Stimulated activated CD8-positive, alpha-beta memory T cell treated with anti-CD3 and anti-CD28 coated beads, Interleukin-7, amount 100 ng/mL, for 48 hours (primary cell): ENCODE data around the gene NUDT1.
A peak's percentile ranks its signal among the peaks of the same experiment; 100 is the strongest.

Source experiments
- DNase-seq, 2 donors: peaks; one replicate each; pipeline ENCODE4 v3.0.0-alpha.2; 2020; ENCODE audit warnings: low read depth in 1 of 2; ENCODE audit errors: extremely low read depth in 1 of 2

NUDT1 gene

DNA sequence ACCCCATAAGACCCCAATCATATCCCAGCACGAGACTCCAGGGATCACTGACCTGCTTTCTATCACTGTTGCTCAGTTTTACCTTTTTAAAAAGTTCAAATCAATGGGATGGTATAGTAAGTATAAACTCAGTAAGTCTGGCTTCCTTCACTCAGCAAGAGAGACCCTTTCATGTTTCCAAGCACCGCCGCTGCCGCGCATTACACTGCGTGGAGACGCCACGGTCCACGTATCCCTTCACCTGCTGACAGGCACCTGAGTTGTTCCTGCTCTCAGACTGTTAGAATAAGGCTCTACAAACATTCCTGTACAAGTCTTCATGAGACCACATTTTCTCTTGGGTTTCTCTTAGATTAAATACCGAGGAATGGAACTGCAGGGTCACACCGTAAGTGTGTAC lies 37.6 kb upstream of the NUDT1 start:
- no peak for DNase-seq

DNA sequence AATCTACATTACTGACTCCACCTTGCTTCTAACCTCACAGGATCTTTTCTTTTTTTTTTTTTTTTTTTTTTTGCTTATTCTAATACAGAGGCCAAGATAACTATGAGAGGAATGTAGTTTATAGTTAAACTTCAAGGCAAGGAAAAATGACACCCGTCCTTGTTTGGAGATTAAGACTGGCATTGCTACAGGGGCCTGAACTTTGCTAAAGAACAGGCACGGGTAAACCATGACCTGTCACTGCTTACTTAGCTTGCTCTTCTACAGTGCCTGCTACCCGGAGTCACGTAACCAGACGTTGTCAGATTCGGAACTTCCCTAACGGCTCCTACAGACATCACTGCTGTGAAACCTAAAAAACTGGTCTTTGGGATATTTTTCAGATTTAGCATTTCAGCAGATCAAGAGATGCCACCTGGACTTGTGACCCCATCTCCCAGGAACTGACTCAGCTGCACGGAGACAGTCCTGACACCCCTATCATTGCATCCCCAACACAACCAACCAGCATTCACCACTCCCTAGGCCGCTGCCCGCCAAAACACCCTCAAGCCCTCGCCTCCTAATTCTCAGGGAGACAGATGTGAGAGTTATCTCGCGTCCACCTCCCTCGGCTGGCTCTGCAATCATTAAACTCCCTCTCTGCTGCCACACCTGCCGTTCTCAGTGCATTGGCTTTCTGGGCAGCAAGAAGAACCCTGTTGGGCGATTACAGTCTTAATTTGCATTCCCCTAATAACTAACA lies 36.8 kb upstream of the NUDT1 start:
- DNase-seq = no peak

DNA sequence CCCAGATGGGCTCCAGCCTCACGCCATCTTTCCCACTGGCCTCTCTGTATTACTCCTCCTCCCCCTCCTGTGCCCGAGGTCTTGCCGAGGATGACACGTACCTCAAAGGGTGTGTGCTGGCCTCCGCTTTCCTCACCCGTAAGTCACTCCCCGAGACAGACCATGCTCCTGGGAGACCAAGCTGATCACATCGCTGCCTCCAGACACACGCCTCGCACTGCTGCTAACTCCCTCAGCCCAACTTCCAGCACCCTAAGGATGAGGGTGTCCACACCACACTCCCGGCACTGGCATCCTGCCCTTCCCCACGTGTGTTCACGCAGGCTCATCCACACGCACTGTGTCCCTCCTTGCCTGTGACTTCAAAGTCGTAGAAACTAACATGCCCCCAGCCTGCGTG lies 33.3 kb upstream of the NUDT1 start:
- DNase-seq = no peak

DNA sequence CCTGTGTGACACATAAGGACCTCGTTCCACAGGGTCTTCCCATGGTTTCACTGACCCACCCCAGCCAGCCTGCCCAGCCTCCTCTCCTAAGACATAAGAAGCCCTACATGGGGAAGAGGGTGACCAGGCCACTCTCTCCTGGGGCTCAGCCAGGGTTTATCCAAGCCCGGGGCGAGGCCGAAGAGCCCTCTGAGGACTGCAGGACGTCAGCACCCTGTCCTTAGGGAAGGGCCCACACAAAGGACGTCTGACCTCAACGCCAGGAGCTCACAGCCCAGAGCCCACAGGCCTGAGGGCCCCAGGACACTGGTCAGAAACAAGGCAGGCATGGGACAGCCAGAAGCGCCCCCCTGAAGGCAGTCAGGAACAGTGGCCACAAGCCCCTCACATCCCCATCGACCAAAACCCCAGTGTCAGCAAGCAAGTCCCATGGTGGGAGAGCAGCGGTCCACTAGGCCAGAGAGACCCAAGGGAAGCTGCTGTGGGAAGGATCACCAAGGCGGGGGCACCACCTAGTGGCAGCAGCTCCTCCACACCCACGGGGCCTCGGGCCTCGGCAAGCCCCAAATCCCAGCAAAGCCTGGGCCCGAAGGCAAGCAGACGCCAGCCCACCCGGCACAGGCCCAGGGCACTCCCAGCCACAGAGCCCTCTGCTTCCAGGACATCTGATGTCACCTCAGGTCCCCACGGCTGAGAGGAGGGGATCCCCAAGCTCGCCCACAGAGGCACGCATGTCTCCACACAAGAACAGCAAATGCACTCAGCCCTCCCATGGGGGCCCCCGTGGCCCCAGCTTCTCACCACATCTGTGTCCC lies 32.7 kb upstream of the NUDT1 start:
- DNase-seq = peak; percentile 15 to 17

DNA sequence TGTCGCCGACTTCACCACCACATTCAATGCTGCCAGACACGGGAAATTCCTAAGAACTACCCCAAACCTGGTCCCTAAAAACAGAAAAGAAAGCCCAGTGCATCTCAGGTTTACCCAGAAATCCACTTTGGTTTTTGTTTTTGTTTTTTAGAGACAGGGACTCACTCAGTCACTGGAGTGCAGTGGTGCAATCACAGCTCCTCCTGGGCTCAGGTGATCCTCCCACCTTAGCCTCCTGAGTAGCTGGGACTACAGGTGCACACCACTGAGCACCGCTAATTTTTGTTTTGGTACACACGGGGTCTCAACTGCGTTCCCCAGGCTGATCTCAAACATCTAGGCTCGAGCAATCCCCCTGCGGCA lies 32.1 kb upstream of the NUDT1 start:
- DNase-seq = no peak

DNA sequence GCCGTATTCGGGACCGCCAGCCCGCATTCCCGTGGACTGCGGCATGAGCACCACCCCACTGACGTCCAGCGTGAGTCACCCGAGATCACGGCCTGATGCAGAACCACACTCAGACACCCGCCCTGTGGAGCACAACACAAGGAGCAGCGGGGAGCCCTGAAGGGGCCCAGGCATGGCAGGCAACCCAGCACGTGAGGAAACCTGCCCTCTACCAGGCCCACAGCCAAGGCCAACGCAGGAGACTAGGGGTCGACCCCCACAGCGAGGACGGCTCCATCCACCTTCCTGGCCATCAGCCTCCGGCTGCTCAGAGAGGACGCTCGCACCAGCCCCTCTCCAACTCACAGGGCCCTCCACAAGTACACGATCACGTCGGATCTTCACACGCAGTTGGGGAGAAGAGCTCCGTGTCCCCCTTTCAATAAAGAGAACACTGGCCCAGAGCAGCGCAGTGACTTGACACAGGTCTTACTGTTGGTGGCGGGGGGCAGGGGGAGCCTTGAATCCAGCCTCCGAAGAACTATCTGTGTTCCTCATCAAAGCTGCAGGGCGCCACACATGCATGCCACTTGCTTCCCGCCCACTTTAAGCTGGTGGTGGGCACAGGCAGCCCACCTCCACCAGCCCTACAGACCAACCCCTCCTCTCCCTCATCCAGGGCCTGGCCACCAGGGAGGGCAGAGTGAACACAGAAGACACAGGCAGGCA lies 31.3 kb upstream of the NUDT1 start:
- DNase-seq = no peak

DNA sequence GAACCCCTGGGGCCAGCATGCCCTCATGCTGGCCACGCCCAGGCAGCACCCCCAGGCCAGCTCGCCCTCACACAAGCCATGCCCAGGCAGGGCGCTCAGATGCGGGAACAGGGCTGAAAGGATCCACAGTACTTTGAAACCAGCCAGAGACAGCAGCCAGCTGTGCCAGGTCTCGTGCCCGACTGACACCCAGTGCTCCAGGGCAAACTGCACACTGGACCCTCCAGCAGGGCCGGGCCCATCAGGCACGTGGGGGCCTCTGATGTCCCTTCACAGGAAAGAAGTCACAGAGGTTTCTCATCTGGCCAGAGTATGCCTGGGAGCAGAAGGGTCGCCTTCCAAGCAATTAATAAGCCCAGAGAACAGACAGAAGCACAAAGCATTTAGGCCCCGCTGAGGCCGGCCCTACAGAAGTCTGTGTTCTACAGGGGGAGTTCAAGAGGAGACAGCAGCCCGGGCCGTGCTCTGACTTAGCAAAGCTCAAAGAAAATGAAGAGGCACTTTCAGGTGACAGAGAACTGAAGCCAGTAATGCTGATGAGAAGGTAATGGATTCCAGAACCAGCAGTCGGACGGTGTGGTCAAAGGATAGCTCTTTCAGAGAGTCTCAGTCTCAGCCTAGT lies 30.7 kb upstream of the NUDT1 start:
- no peak for DNase-seq

DNA sequence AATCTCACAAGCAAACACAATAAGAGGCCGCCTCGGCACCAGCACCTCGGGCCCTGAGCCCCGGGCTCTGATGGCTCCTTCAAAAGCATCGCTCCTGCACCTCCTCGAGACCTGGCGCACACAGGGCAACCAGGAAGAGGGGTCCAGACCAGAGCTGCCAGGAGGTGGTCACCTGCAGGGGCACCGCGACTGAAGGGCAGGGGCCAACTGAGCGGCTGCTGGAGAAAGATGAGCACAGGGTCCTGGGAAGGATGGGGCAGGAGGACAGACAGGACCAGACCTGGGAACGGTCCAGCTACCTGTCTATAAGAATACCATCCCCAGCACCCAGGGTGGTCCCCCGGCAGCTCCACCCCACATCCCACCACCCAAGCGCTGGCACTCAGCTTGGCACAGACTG lies 30.1 kb upstream of the NUDT1 start:
- DNase-seq = no peak

DNA sequence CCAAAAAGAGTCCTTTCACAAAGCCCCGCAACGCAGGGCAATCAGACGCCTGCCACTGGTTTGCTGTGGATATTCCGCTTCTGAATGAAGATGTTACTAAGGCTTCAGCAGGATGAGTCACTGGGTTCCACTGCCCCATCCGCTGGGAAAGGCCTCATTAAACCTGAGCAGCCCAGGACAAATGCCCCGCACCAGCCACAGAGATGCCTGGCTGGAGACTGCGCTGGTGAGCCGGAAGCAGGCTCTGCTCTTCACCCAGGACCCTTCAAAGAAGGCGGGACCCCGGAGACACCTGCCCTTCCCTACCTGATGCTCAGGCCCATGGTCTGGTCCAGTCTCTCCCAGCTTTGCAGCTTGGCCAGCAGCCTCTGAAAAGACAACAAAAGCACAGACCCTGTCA lies 29.1 kb upstream of the NUDT1 start:
- DNase-seq = no peak

DNA sequence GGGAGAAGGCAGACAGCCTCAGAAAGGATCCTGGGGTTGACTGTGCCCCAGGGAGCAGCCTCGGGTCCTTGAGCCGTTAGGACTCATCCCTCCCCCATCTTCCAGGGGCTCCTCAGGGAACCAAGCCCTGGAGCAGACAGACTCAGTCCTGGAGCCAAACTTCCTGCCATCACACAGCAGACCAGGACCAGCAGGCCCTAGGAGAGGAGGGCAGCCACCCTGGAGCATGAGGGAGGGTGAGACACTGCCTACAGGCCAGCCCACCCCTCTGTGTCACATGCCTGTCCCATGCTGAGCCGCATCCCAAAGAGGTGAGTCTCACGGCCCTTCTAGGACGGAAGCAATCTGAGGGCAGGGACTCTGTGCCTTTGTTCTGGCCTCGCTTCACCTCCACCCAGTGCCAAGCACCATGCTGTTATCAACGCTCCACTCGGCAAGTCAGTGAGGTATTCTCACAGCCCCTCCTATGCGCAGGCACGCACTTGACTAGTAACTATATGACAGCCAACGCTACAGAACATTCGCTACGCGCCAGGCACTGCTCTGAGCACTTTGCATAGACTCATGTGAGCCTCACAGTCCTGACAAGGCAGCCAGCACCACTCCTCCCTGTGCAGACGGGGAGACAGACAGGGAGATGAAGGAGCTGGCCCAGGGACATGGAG lies 28.3 kb upstream of the NUDT1 start:
- no peak for DNase-seq

DNA sequence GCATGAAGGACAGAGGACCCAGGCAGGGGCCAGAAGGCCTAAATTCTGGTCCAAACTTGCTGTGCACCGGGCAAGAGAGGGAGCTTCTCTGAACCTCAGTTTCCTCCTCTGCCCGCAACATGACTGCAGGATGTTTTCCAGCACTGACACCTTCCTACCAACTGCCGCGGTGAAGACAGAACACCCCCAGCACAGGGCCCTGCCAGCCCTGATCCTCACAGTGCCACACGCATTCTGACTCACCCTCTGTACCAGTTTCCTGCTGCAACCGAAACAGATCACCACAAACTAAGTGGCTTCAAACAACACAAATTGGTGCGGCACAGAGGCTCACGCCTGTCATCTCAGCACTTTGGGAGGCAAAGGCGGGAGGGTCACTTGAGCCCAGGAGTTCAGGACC lies 27.4 kb upstream of the NUDT1 start:
- DNase-seq = no peak

DNA sequence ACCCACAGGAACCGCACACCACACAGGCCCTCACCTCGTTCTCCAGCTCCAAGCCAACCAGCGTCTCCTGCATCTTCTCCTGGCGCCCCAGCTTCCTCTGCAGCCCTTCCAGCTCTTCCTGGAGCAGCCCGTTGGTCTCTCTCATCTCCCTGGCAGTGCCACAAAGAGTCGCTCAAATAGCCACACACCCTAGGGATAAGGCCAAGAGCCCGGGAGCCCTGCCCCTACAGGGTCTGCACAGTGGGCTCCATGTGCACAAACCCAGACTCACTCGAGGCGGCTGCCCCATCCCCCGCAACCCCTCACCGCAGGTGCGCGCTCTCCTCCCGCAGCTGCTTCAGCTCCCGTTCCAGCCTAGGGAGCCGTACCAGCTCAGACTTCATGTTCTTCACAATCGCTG lies 26.2 kb upstream of the NUDT1 start:
- DNase-seq = no peak

DNA sequence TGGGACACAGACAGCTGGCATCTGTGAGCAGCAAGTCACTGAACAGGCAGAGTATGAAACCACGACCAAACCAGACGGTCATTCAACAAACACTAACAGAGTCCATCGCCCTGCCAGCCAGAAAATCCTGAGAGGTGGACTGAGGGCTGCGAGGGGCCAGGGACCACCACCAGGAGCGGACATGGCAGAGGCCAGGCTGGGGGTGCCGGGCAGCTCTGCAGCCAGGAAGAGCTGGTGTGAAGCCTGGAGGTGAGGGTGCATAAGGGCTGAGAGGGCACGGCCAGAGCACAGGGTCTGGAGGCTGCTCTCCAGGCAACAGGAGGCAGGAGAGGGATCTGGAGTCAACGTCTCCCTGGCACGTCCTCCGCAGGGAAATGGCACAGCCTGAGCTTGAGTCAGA lies 24.8 kb upstream of the NUDT1 start:
- DNase-seq = no peak

DNA sequence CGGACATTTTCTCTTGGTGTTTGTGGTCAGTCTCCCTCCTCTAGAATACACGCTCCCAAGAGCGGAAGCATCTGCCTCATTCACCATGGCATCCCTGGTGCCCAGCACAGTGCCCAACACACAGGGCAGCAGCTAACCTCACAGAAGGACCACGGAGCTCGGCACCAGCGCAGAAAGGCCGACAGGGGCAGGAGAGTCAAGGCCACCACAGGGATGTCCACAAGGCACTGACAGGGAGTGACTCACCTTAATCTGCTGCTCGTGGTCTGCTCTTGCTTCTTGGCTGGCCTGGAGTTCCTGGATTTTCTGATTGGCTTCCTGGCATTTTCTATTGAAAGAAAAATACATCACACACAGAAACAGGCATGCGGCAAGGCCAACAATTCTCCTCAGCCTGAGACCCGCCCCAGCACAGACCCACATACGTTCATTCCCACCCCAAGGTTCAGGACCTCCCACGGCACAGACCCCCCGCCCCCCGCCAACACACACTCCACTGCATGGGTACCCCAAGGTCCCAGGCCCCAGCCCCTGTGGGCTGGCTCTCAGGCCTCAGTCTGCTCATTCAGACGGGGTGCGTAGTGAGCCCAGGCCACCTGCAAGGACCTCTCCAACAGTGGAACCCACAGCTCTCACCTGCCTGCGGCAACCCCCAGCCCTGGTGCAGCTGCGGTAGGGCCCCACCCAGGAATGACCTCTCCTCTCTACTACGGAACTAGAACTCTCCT lies 24.1 kb upstream of the NUDT1 start:
- no peak for DNase-seq

DNA sequence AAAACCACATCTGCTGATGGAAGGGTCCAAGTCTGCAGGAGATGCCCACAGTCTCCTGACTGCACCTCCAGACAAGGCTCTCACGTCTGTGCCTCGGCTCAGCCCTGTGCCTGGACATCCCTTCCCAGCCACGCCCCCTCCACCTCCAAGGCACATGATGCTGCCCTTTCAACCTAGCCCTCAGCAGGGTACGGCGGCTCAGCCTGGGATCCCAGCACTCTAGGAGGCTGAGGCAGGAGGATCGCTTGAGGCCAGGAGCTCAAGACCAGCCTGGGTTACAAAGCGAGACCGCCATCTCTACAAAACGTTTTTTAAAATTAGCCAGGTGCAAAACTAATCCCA lies 23.6 kb upstream of the NUDT1 start:
- no peak for DNase-seq

DNA sequence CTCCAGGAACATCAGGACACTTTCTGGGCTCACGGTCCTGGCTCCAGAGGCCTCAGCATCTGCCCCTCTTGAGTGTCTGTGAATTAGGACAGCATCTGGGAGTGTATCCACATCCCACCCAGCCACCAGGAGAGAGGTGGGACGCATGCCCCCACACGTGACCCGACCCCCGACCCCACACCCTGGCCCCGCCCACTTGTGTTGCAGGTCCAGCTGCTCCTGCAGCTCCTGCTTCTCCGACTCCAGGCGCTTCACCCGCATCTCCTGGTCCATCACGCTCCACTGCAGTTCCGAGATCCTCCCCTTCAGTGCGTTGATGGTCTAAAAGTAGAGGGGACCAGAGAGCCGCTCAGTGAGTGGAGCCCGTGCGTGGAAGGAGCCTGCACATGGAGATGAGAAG lies 22.9 kb upstream of the NUDT1 start:
- no peak for DNase-seq

DNA sequence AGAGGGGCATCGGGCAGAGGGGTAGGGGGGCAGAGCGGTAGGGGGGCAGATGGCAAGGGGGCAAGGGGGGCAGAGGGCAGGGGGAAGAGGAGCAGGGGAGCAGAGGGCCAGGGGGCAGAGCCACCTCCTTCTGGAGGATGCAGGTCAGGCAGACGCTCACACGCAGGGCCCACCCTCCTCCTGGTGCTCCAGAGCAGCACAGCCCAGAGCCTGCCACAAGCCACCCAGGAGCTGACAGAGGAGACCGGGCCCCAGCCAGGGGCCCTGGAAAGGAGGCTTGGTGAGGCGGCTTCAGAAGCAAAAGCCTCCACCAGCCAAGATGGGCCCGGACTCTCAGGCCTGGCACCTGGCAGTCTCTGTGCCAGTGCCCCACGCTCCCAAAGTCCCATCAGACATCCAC lies 22.4 kb upstream of the NUDT1 start:
- DNase-seq = no peak

DNA sequence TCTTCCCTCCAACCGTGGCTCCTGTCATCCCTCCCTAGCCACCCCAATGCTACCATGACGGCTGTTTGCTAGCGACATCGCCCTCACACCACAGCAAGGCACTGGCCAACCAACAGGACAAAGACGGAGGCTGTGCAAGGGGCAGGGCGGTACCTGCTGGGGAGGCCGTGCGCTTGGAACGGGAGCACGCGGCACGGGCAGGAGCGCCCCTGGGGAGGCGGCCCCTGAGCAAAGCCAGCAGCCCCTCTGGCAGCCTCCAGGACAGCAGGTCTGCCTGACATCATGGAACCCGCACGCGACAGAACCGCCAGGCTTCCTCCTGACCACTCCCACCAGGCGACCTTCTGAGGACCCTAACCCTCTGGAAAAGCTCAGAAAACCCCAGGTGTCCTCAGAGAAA lies 22.0 kb upstream of the NUDT1 start:
- no peak for DNase-seq

DNA sequence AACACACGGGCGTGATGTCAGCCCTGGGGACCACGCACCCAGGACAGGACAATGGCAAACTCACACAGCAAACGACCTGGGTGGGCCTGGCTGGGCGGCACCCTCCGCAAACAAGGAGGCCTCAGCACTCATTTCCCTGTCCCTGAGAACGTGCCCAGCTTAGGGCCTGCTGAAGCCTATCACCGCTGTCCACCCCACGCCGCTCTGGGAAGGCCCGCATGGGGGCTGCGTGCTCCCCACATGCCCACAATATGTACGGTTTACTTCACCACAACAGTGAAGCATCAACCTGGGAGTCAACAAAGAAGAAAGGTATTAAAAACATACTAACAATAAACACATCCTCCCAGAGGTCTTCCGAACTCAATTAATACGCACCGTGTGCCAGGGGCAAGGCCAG lies 21.5 kb upstream of the NUDT1 start:
- DNase-seq = no peak

DNA sequence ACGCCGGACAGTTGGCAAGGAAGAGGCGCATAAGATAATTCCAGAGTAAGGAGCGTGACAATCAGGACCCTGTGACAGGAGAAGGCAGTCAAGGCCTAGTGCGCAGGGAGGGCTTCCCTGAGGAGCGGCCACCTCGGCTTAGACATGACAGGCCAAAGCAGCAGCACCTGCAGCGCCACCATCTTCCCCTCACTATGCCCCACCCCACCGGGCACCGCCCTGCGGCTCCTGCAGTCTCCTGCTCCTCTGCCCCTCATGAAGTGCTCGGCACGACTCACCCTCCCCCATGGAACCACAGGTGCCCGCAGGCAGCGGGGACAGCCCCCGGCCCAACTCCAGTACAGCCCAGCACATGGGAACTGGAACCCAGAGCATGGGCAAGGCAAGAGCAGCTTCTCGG lies 21.1 kb upstream of the NUDT1 start:
- no peak for DNase-seq

DNA sequence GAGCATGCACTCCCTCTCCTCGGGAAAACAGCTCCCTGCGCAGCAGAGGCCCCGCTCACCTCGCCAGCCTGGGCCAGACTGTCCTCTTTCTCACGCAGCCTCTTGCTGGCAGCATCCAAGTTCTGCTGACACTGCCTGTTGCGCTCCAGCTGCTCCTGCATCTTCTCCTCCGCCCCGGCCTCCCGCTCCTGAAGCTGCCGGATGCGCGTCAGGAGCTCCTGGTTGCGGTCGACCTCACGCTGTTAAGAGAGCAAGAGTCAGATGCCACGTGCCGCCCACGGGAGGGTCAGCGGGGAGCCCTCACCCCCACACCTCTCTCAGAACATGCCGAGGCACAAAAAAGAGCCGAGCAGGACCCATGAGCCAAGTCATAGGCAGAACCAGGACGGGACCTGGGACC lies 19.5 kb upstream of the NUDT1 start:
- no peak for DNase-seq
